IMR-90 (cell line): Measurements from ENCODE around the gene TESK2. TPM values are rescaled to one million over a fixed set of nuclear protein-coding genes. Genes with fewer than 3 reads are reported as not detected.

Experiments
- ATAC-seq: fragments of 200-7000 bp; cut with Tn5 transposase; 2 replicates; pipeline ENCODE4 v1.9.1; 2020; ENCODE audit warnings: low read depth, mild to moderate bottlenecking, moderate library complexity
- BruUV-seq: library from RNA; stranded (reverse); fragments of 400-500 nt; replicated peaks from 2 replicates; lab custom pipeline; 2021; lab: Mats Ljungman, UMichigan
- CTCF ChIA-PET: fragments of 300-600 bp; formaldehyde crosslinking; extraction: SDS; loops from one replicate; lab custom pipeline; 2021; ENCODE audit warnings: antibody characterized with exemption; lab: Yijun Ruan, JAX
- POLR2A ChIA-PET: fragments of 300-600 bp; sonication (Branson Sonifier 250); formaldehyde crosslinking; loops from one replicate; lab custom pipeline; 2022; ENCODE audit warnings: antibody characterized with exemption; ENCODE audit not compliant: unreplicated experiment; lab: Charles Lee
- DNase-seq: peaks from one replicate; pipeline ENCODE4 v3.0.0; 2013
- H2AFZ ChIP-seq: replicated peaks from 2 replicates; pipeline ENCODE3; 2013; ENCODE audit warnings: low read length, mild to moderate bottlenecking; ENCODE audit not compliant: poor library complexity
- H2AK5ac ChIP-seq: 2 replicates; pipeline ENCODE4 v1.6.1; 2013; ENCODE audit warnings: low read depth, low read length, inconsistent platforms
- H2AK9ac ChIP-seq: replicated peaks from 2 replicates; pipeline ENCODE3; 2013; ENCODE audit warnings: mild to moderate bottlenecking, low read depth, low read length, moderate library complexity; ENCODE audit not compliant: poor library complexity
- H2BK120ac ChIP-seq: 2 replicates; pipeline ENCODE4 v1.6.1; 2013; ENCODE audit warnings: low read depth, low read length, inconsistent platforms
- H2BK15ac ChIP-seq: 3 replicates; pipeline ENCODE4 v1.6.1; 2013; ENCODE audit warnings: low read depth, low read length, inconsistent platforms
- H2BK20ac ChIP-seq: 2 replicates; pipeline ENCODE4 v1.6.1; 2013; ENCODE audit warnings: low read depth, mild to moderate bottlenecking, inconsistent platforms, low read length, moderate library complexity
- H2BK5ac ChIP-seq: 2 replicates; pipeline ENCODE4 v1.6.1; 2013; ENCODE audit warnings: mild to moderate bottlenecking, low read depth, low read length, inconsistent platforms; ENCODE audit not compliant: poor library complexity, severe bottlenecking
- H3K14ac ChIP-seq: replicated peaks from 2 replicates; pipeline ENCODE4 v1.6.1; 2013; ENCODE audit warnings: low read depth, low read length, inconsistent platforms
- H3K18ac ChIP-seq: 2 replicates; pipeline ENCODE4 v1.6.1; 2013; ENCODE audit warnings: low read depth, low read length, control low read depth
- H3K23ac ChIP-seq: 2 replicates; pipeline ENCODE4 v1.6.1; 2013; ENCODE audit warnings: low read depth, low read length, inconsistent platforms
- H3K27ac ChIP-seq: 2 replicates; pipeline ENCODE4 v1.5.1; 2013; ENCODE audit warnings: mild to moderate bottlenecking, control low read depth, low read length; ENCODE audit not compliant: insufficient read depth
- H3K27me3 ChIP-seq: 2 replicates; pipeline ENCODE4 v1.6.1; 2013; ENCODE audit warnings: low read length; ENCODE audit not compliant: control insufficient read depth, insufficient read depth
- H3K36me3 ChIP-seq: 2 replicates; pipeline ENCODE4 v1.6.1; 2013; ENCODE audit warnings: low read length, mixed read lengths; ENCODE audit not compliant: control insufficient read depth, insufficient read depth
- H3K4ac ChIP-seq: 2 replicates; pipeline ENCODE4 v1.6.1; 2013; ENCODE audit warnings: low read depth, low read length, inconsistent platforms
- H3K4me1 ChIP-seq: 2 replicates; pipeline ENCODE4 v1.6.1; 2013; ENCODE audit warnings: low read length, mixed read lengths; ENCODE audit not compliant: control insufficient read depth, insufficient read depth
- H3K4me2 ChIP-seq: 2 replicates; pipeline ENCODE4 v1.6.1; 2013; ENCODE audit warnings: low read depth, mild to moderate bottlenecking, control low read depth, low read length, moderate library complexity
- H3K4me3 ChIP-seq: 2 replicates; pipeline ENCODE4 v1.5.1; 2013; ENCODE audit warnings: low read depth, mild to moderate bottlenecking, control low read depth, low read length, moderate library complexity; ENCODE audit not compliant: insufficient read depth
- H3K56ac ChIP-seq: 2 replicates; pipeline ENCODE4 v1.6.1; 2013; ENCODE audit warnings: low read length, inconsistent platforms; ENCODE audit not compliant: insufficient read depth; ENCODE audit errors: extremely low read depth
- H3K79me1 ChIP-seq, 2 experiments: 2 replicates each; pipeline ENCODE4 v1.6.1; 2013; ENCODE audit warnings: low read length in 2 of 2, inconsistent platforms in 1 of 2, low read depth in 1 of 2
- H3K9ac ChIP-seq: 2 replicates; pipeline ENCODE4 v1.6.1; 2013; ENCODE audit warnings: low read depth, low read length, control low read depth
- H3K9me1 ChIP-seq: 2 replicates; pipeline ENCODE4 v1.6.1; 2013; ENCODE audit warnings: low read length, inconsistent platforms; ENCODE audit not compliant: insufficient read depth
- H3K9me3 ChIP-seq: 2 replicates; pipeline ENCODE4 v1.6.1; 2013; ENCODE audit warnings: low read length; ENCODE audit not compliant: control insufficient read depth, insufficient read depth
- H4K20me1 ChIP-seq: 2 replicates; pipeline ENCODE4 v1.6.1; 2013; ENCODE audit warnings: low read length, inconsistent platforms; ENCODE audit not compliant: insufficient read depth
- H4K5ac ChIP-seq: 2 replicates; pipeline ENCODE4 v1.6.1; 2013; ENCODE audit warnings: mild to moderate bottlenecking, low read depth, low read length, control low read depth
- H4K8ac ChIP-seq, 2 experiments: 2 replicates each; pipeline ENCODE4 v1.6.1; 2013; ENCODE audit warnings: low read depth in 2 of 2, low read length in 2 of 2, control low read depth in 1 of 2, inconsistent platforms in 1 of 2
- H4K91ac ChIP-seq: 2 replicates; pipeline ENCODE4 v1.6.1; 2013; ENCODE audit warnings: low read depth, low read length, inconsistent platforms; ENCODE audit not compliant: insufficient read depth
- BHLHE40 ChIP-seq: fragments of 150-350 bp; IDR thresholded peaks from 2 replicates; pipeline ENCODE4 v1.6.1; 2016; ENCODE audit warnings: mild to moderate bottlenecking, low read depth, low read length
- CEBPB ChIP-seq: IDR thresholded peaks from 2 replicates; pipeline ENCODE4 v1.6.1; 2012; ENCODE audit warnings: low read depth, low read length, improper control_type of control experiment
- CHD1 ChIP-seq: IDR thresholded peaks from 2 replicates; pipeline ENCODE4 v1.6.1; 2012; ENCODE audit warnings: low read depth, low read length, improper control_type of control experiment
- CTCF ChIP-seq: conservative IDR thresholded peaks from 2 replicates; pipeline ENCODE4 v1.5.1; 2012; ENCODE audit warnings: mild to moderate bottlenecking, low read depth, low read length, improper control_type of control experiment
- ELK1 ChIP-seq: fragments of 150-350 bp; IDR thresholded peaks from 2 replicates; pipeline ENCODE4 v1.6.1; 2016; ENCODE audit warnings: low read depth, mild to moderate bottlenecking, low read length, moderate library complexity, borderline replicate concordance
- FOS ChIP-seq: fragments of 150-350 bp; IDR thresholded peaks from 2 replicates; pipeline ENCODE4 v1.6.1; 2016; ENCODE audit warnings: low read depth, low read length
- MAFK ChIP-seq: IDR thresholded peaks from 2 replicates; pipeline ENCODE4 v1.6.1; 2012; ENCODE audit warnings: low read depth, low read length, improper control_type of control experiment
- MAZ ChIP-seq: IDR thresholded peaks from 2 replicates; pipeline ENCODE4 v1.6.1; 2012; ENCODE audit warnings: low read depth, mild to moderate bottlenecking, low read length, improper control_type of control experiment, moderate library complexity, borderline replicate concordance
- MXI1 ChIP-seq: IDR thresholded peaks from 2 replicates; pipeline ENCODE4 v1.6.1; 2012; ENCODE audit warnings: low read depth, mild to moderate bottlenecking, low read length, moderate library complexity, borderline replicate concordance
- NFE2L2 ChIP-seq: fragments of 150-350 bp; IDR thresholded peaks from 2 replicates; pipeline ENCODE4 v1.6.1; 2016; ENCODE audit warnings: low read depth, mild to moderate bottlenecking, low read length
- POLR2A ChIP-seq: IDR thresholded peaks from 2 replicates; pipeline ENCODE4 v1.6.1; 2012; ENCODE audit warnings: mild to moderate bottlenecking, low read depth, low read length
- RAD21 ChIP-seq: IDR thresholded peaks from 2 replicates; pipeline ENCODE4 v1.6.1; 2012; ENCODE audit warnings: low read length, improper control_type of control experiment
- RCOR1 ChIP-seq: IDR thresholded peaks from 2 replicates; pipeline ENCODE4 v1.6.1; 2012; ENCODE audit warnings: mild to moderate bottlenecking, low read length, improper control_type of control experiment; ENCODE audit not compliant: insufficient replicate concordance
- RFX5 ChIP-seq: IDR thresholded peaks from 2 replicates; pipeline ENCODE4 v1.8.0; 2012; ENCODE audit warnings: low read depth, mild to moderate bottlenecking, low read length, moderate library complexity
- WGBS, 2 experiments: methylation state at CpG; one replicate each; pipeline versions ENCODE4 v1.1.5 to v1.1.7; 2013; ENCODE audit warnings: missing lambda C conversion rate in 2 of 2; ENCODE audit not compliant: insufficient read length in 1 of 2; ENCODE audit errors: extremely low coverage in 2 of 2; 5-methylcytosine and 5-hydroxymethylcytosine counted together
- dilution Hi-C: fragments of 300-500 bp; cut with HindIII; formaldehyde crosslinking; loops from one replicate; pipeline ENCODE4 v1.14.3; 2018; ENCODE audit warnings: low sequenced_read_pairs; ENCODE audit not compliant: unreplicated experiment
- in situ Hi-C: fragments of 300-500 bp; cut with MboI; formaldehyde crosslinking; loops from 3 replicates; pipeline ENCODE4 v1.14.3; 2019; ENCODE audit warnings: low sequenced_read_pairs, inconsistent platforms, mixed read lengths
- intact Hi-C: fragments of 100-400 bp; cut with micrococcal nuclease; formaldehyde crosslinking; loops from 2 replicates; pipeline ENCODE4 v1.10.0; 2022
- polyA plus RNA-seq, 3 experiments: library from polyadenylated mRNA; depleted of rRNA; stranded (reverse); fragments of >200 nt; gene quantifications; 2 replicates each; pipeline ENCODE4 v1.2.3, GENCODE V29; 2012; ENCODE audit warnings: low replicate concordance in 1 of 3
- total RNA-seq: library from RNA; depleted of rRNA; stranded (reverse); fragments of >200 nt; gene quantifications from 2 replicates; pipeline ENCODE4 v1.2.3, GENCODE V29; 2012

TESK2 gene
- total and polyA plus RNA-seq, 2 of the 4 experiments (the other 2 are of a cell fraction), result 0.90 to 1.3 TPM

- Histone ChIP-seq H3K9me3 (no peaks in the 10 kb centered on the region), H2BK15ac (no peak overlapping the region), H3K4me3 (no peak overlapping the region), H3K18ac (no peak overlapping the region), H3K56ac (no peak overlapping the region), H3K36me3 (peaks cover 11% of the 10 kb centered on the region), H2BK5ac (no peak overlapping the region), H3K4ac (no peak overlapping the region), H3K4me1 (peaks cover 14% of the 10 kb centered on the region), H3K9ac (no peak overlapping the region), H3K79me1 (peaks cover 0 to 2% of the 10 kb centered on the region in 2 experiments; a peak in 1 of 4 replicates), H3K27ac (no peak overlapping the region), H2BK120ac (no peak overlapping the region), H3K23ac (no peak overlapping the region), H3K14ac (no peak overlapping the region), H3K27me3 (no peaks in the 10 kb centered on the region), H4K20me1 (no peaks in the 10 kb centered on the region), H4K91ac (no peak overlapping the region), H4K8ac (no peak overlapping the region), H3K9me1 (peaks cover 14% of the 10 kb centered on the region), H4K5ac (no peak overlapping the region), H2AK9ac (no peak overlapping the region), H2AFZ (peak overlapping the region; percentile 18), H2BK20ac (no peak overlapping the region), H3K4me2 (no peak overlapping the region), H2AK5ac (no peak overlapping the region)
- in situ Hi-C loops, result loop anchor here (5.0 kb wide), 1 partner anchor 143 kb away; the partner anchor contains the start of gene TESK2
- no peak for DNase-seq
- ChIA-PET CTCF (interaction anchor here (1.6 kb wide), 1 partner anchor 11 kb away, joined by 4 read pairs; no protein-coding TSS in a partner anchor), POLR2A (no interaction called here)
- dilution Hi-C loops, result no loop called here
- peak; percentile 50 for ATAC-seq
- 100% methylated on average over 1 of the region's 3 CpGs; no CpG with 5 or more reads in 1 of the 2 experiments for WGBS, 2 experiments
- intact Hi-C loops, result no loop called here
- no TSS peak for BruUV-seq
- TF ChIP-seq ELK1 (no peak), CTCF (no peak), MAFK (no peak), MXI1 (no peak), NFE2L2 (no peak), RCOR1 (no peak), BHLHE40 (no peak), RFX5 (no peak), RAD21 (no peak), FOS (no peak), CEBPB (no peak), MAZ (no peak), CHD1 (no peak), POLR2A (no peak)
Observed at GRCh38 chr1:45348966-45349677, 141.8 kb downstream of the TESK2 start.
